Renal cortex interstitium (tissue), 15 donors: ENCODE data around the gene EIF4ENIF1. TPM values are rescaled to one million over a fixed set of nuclear protein-coding genes. Genes with fewer than 3 reads are reported as not detected.
"Not testable (repeated sequence)": the region's sequence is repeated elsewhere in the genome, so short reads cannot be mapped to it uniquely, and the experiment has no call there.

Experiments
- DNase-seq, 11 donors: peaks; one replicate each; pipeline ENCODE4 v3.0.0-alpha.2; 2013; ENCODE audit warnings: low read depth in 9 of 11, low spot score in 4 of 11; ENCODE audit errors: extremely low read depth in 1 of 11
- long read RNA-seq, 16 experiments: transcript quantifications; one replicate each; lab custom pipeline, GENCODE V29; 2026
- polyA plus RNA-seq, 3 donors: library from polyadenylated mRNA; unstranded; fragments of 120-200 nt; gene quantifications; one replicate each; pipeline ENCODE4 v1.2.1, GENCODE V29; 2013; ENCODE audit not compliant: insufficient read length in 3 of 3

The EIF4ENIF1 gene, protein sequence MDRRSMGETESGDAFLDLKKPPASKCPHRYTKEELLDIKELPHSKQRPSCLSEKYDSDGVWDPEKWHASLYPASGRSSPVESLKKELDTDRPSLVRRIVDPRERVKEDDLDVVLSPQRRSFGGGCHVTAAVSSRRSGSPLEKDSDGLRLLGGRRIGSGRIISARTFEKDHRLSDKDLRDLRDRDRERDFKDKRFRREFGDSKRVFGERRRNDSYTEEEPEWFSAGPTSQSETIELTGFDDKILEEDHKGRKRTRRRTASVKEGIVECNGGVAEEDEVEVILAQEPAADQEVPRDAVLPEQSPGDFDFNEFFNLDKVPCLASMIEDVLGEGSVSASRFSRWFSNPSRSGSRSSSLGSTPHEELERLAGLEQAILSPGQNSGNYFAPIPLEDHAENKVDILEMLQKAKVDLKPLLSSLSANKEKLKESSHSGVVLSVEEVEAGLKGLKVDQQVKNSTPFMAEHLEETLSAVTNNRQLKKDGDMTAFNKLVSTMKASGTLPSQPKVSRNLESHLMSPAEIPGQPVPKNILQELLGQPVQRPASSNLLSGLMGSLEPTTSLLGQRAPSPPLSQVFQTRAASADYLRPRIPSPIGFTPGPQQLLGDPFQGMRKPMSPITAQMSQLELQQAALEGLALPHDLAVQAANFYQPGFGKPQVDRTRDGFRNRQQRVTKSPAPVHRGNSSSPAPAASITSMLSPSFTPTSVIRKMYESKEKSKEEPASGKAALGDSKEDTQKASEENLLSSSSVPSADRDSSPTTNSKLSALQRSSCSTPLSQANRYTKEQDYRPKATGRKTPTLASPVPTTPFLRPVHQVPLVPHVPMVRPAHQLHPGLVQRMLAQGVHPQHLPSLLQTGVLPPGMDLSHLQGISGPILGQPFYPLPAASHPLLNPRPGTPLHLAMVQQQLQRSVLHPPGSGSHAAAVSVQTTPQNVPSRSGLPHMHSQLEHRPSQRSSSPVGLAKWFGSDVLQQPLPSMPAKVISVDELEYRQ
- polyA plus RNA-seq, result 10 to 100 TPM; 45.1 to 47.0 (median 45.5) TPM
- long read RNA-seq, donor 1, result 0 reads
- long read RNA-seq, donor 2, result 0 reads
- long read RNA-seq, donor 3, partial matches to known transcripts, result 8 of 10 reads
- long read RNA-seq, donor 3, other reads (novel, unspliced or antisense), result 0 of 10 reads
- long read RNA-seq, donor 4, partial matches to known transcripts, result 7 of 9 reads
- long read RNA-seq, donor 4, other reads (novel, unspliced or antisense), result 0 of 9 reads
- long read RNA-seq, donor 5, partial matches to known transcripts, result 11 of 13 reads
- long read RNA-seq, donor 5, other reads (novel, unspliced or antisense), result 0 of 13 reads
- long read RNA-seq, donor 6, partial matches to known transcripts, result 10 of 11 reads
- long read RNA-seq, donor 6, other reads (novel, unspliced or antisense), result 0 of 11 reads
- long read RNA-seq, donor 7, partial matches to known transcripts, result 8 of 8 reads
- long read RNA-seq, donor 7, other reads (novel, unspliced or antisense), result 0 of 8 reads
- long read RNA-seq, donor 8, partial matches to known transcripts, result 6 of 7 reads
- long read RNA-seq, donor 8, other reads (novel, unspliced or antisense), result 0 of 7 reads
- long read RNA-seq, donor 9, partial matches to known transcripts, result 6 of 7 reads
- long read RNA-seq, donor 9, other reads (novel, unspliced or antisense), result 0 of 7 reads
- long read RNA-seq, donor 10, partial matches to known transcripts, result 10 of 11 reads
- long read RNA-seq, donor 10, other reads (novel, unspliced or antisense), result 0 of 11 reads
- long read RNA-seq, donor 11, partial matches to known transcripts, result 8 of 8 reads
- long read RNA-seq, donor 11, other reads (novel, unspliced or antisense), result 0 of 8 reads
- long read RNA-seq, donor 12, partial matches to known transcripts, result 0 of 1 reads
- long read RNA-seq, donor 12, other reads (novel, unspliced or antisense), result 0 of 1 reads
- long read RNA-seq, donor 13, partial matches to known transcripts, result 0 of 1 reads
- long read RNA-seq, donor 13, other reads (novel, unspliced or antisense), result 0 of 1 reads
- long read RNA-seq, donor 14, partial matches to known transcripts, result 0 of 3 reads
- long read RNA-seq, donor 14, other reads (novel, unspliced or antisense), result 0 of 3 reads
- long read RNA-seq, donor 15, partial matches to known transcripts, result 0 of 3 reads
- long read RNA-seq, donor 15, other reads (novel, unspliced or antisense), result 0 of 3 reads
- long read RNA-seq, donor 16, partial matches to known transcripts, result 60 of 60 reads
- long read RNA-seq, donor 16, other reads (novel, unspliced or antisense), result 0 of 60 reads

DNA sequence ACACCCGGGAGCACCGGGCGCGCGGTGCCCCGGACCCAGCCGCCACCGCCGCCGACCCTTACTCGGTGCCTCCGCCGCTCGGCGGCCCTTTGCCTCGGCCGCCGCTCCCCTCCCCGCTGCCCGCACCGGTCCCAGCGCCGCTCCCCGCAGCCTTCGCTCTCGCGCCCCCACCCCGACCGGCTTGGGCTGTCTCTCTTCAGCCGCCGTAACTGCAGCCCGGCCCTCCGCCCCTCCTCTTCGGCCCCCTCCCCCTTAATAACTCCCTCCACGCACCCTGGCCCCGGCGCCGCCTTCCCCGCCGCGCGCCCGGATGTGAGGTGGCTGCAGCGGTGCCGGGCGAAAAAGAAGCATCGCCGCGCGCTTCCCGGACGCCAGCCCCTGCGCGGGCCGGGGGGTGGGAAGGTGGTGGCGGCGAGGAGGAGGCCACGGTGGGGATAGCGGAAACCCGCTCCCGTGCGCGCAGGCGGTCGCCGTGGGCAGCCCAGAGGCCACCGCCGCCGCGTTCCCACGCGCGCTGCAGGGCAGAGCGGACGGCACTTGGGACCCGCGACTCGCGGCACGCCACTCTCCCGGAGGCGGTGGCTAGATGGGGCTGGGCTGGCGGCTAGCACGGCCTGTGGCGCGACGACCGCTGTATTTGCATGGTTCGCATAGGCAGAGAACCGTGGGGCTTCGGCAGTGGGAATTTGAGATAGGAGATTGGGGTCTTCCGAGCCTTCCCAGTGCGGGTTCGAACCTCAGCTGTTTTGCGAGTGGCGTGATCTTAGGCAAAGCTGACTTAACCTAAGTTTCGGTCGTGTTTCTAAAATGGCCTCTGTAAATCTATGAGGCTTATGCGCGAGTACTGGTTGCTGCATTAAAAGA lies at the start of gene EIF4ENIF1:
Gene EIF4ENIF1, minus strand, starts transcription at position 211 of the 864 bp plus-strand sequence. CDS start 1,124 bp downstream, outside the sequence.
- peak in 10 of 11 donors; percentile 55 to 85 (median 80) for DNase-seq

GRCh38 chr22:31538815-31539214 lies 49.2 kb upstream of the EIF4ENIF1 start:
- no peak for DNase-seq

DNA sequence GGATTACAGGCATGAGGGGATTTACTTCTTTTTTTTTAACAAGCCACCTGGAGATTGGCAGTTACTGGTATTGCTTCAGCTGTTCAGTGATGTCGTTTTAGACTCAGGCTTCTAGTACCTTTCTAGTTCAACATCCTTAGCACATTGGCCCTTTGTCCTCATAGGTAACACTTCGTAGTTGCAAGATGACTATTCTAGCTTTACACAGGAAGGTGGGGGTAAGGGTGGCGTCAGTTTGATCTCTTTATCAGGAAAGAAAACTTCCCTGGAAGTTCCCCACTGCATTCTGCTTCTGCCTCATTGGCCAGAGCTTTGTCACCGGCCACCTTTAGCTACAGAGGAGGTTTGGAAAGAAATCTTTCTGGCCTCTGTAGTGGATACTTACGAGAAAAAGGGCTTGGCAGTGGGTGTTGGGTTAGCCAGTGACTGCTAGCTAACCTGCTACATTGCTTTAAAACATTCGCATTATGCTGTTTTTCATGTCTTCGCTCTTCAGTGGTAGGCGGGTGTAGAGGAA lies 47.4 kb upstream of the EIF4ENIF1 start:
- no peak for DNase-seq

DNA sequence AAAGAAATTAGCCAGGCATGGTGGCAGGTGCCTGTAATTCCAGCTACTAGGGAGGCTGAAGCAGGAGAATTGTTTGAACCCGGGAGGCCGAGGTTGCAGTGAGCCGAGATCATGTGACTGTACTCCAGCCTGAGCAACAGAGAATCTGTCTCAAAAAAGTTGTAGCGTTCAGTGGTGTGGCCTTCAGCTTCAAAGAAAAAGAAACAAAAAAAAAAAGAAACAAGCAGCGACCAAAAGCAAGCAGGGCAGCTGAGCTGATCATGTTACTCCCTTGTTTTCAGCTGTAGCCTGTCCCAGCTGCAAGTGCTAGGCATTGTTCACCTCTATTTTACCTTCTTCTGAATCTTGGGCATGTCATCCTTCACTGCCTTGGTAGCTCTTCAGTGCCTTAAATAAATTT lies 43.7 kb upstream of the EIF4ENIF1 start:
- peak in 1 of 11 donors; percentile 11 for DNase-seq

DNA sequence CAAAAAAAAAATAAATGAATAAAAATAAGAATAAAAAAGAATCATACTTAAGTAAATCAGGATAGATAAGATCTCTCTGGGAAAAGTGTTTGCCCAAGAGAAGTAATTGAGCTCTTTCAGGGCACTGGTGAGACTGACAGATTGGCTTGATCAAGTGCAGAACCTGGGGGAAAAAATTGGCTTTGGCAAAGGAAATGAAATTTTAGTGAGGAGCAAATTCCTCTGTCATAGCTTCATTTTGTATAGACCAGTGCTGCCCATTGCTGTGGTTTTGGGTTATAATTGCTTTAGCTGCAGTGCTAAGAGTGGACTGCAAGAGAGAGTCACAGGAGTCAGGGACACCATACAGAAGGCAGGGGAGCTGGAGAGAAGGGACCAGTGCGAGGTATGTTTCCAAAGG lies 42.4 kb upstream of the EIF4ENIF1 start:
- DNase-seq, result no peak

GRCh38 chr22:31530823-31531195 lies 41.2 kb upstream of the EIF4ENIF1 start:
- DNase-seq, result peak in 6 of 11 donors; percentile 9 to 41 (median 23)

DNA sequence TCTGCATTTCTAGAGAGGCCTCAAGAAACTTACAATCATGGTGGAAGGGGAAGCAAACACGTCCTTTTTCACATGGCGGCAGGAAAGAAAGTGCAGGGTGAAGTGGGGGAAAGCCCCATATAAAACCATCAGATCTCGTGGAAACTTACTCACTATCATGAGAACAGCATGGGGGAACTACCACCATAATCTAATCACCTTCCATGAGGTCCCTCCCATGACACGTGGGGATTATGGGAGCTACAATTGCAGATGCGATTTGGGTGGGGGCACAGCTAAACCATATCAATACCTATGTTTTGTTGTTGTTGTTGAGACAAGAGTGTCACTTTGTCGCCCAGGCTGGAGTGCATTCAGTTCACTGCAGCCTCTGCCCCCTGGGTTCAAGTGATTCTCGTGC lies 36.6 kb upstream of the EIF4ENIF1 start:
- DNase-seq, result no peak

GRCh38 chr22:31524132-31524531 lies 34.5 kb upstream of the EIF4ENIF1 start:
- DNase-seq, result not testable (repeated sequence)

GRCh38 chr22:31520051-31520450 lies 30.4 kb upstream of the EIF4ENIF1 start:
- DNase-seq, result no peak

- no peak for DNase-seq
These were observed 19.6 kb upstream of the EIF4ENIF1 start for GRCh38 chr22:31509061-31509762.

- DNase-seq, result no peak
These were observed 18.9 kb upstream of the EIF4ENIF1 start for GRCh38 chr22:31508536-31508935.

GRCh38 chr22:31507517-31507916 lies 17.9 kb upstream of the EIF4ENIF1 start:
- not testable (repeated sequence) for DNase-seq

DNA sequence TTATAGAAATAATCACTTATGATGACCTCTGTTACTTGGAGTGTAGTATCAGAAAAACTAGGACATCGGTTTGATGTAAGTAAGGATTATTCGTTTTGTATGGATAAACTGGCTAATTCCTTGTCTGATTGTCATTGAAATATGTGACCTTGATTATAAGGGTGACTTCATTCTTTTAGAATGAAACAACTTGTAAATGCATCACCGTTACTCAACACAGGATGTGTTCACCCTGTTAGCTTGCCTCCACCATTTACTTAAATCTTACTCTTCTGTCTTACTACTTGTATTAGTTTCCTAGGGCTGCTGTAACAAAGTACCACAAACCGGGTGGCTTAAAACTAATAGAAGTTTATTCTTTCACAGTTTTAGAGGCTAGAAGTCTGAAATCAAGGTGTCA lies 14.6 kb upstream of the EIF4ENIF1 start:
- no peak for DNase-seq

DNA sequence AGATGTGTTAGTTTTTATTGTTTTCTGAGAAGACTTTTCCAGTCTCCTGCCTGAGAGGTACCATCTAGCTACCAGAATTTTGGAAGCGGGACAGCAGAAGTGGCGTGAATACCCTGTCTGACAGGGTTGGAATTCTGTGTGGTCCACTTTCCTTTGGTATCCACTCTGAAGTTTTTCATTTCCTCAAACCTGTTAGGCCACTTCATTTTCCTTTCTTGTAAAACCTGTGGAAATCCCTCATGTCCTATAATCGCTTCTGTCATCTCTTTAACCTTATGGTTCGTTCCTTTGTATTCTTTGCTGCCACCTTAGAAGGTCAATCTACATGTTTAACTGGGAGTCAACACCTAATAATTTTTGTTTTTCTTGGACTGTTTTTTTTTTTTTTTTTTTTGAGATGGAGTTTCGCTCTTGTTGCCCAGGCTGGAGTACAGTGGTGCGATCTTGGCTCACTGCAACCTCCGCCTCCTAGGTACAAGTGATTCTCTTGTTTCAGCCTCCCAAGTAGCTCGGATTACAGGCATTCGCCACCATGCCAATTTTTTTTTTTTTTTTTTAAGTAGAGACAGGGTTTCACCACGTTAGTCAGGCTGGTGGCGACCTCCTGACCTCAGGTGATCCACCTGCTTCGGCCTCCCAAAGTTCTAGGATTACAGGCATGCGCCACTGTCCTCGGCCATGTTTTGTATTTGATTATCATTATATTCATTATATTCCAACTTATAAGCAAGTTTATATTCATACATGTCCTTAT lies 13.7 kb upstream of the EIF4ENIF1 start:
- no peak for DNase-seq

DNA sequence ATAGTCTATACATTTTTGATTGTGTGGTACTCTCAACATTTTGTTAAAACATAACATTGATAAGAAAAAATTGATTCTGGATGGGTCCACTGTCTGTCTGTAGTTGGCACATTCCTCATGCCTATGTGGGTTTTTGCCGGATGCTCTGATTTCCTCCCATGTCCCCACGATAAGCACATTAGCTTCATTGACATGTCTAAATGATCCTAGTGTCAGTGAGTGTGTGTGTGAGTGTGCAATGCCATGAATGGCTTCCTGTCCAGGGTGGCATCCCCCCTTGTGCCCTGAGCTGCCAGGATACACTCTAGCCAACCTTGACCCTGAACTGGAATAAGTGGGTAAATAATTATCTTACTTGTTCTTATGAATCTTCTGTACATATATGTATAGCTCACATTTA lies 12.1 kb upstream of the EIF4ENIF1 start:
- no peak for DNase-seq
